K562 (cell line): ENCODE results near the gene MXRA7. TPM values are rescaled to one million over a fixed set of nuclear protein-coding genes. Genes with fewer than 3 reads are reported as not detected.

Experiments
- BCLAF1 ChIP-seq, 2 experiments: fragments of 450-650 bp in 1 of 2; IDR thresholded peaks; 2 replicates each; pipeline ENCODE4 v1.6.1; 2011 to 2017; ENCODE audit warnings: low read depth in 2 of 2, antibody characterized with exemption in 1 of 2, borderline replicate concordance in 1 of 2, low read length in 1 of 2, mild to moderate bottlenecking in 1 of 2, mixed read lengths in 1 of 2; ENCODE audit not compliant: control insufficient read depth in 1 of 2
- BRD9 ChIP-seq: fragments of 450-650 bp; IDR thresholded peaks from 2 replicates; pipeline ENCODE4 v1.6.1; 2018; ENCODE audit warnings: low read depth; ENCODE audit not compliant: partially characterized antibody
- CHD2 ChIP-seq: IDR thresholded peaks from 2 replicates; pipeline ENCODE4 v1.6.1; 2011; ENCODE audit warnings: low read depth, low read length
- DMBX1 ChIP-seq: fragments of 250-450 bp; sonication (Bioruptor Pico); IDR thresholded peaks from 2 replicates; pipeline ENCODE4 v1.8.0; 2022; ENCODE audit warnings: inconsistent platforms, mild to moderate bottlenecking, moderate library complexity, borderline replicate concordance
- HMBOX1 ChIP-seq: sonication (generic); IDR thresholded peaks from 2 replicates; pipeline ENCODE4 v1.6.1; 2016
- KDM5B ChIP-seq: fragments of 200-600 bp; sonication (generic); IDR thresholded peaks from 2 replicates; pipeline ENCODE4 v1.6.1; 2012; ENCODE audit warnings: low read depth, mild to moderate bottlenecking, moderate library complexity, low read length, control low read depth, inconsistent platforms; ENCODE audit not compliant: insufficient replicate concordance
- LARP7 ChIP-seq: fragments of 450-650 bp; IDR thresholded peaks from 2 replicates; pipeline ENCODE4 v1.6.1; 2016
- MAFF ChIP-seq: IDR thresholded peaks from 2 replicates; pipeline ENCODE4 v1.6.1; 2012; ENCODE audit warnings: low read length, improper control_type of control experiment
- PHF20 ChIP-seq: fragments of 450-650 bp; IDR thresholded peaks from 2 replicates; pipeline ENCODE4 v1.6.1; 2018; ENCODE audit not compliant: partially characterized antibody
- PREB ChIP-seq: sonication (generic); formaldehyde crosslinking; IDR thresholded peaks from 2 replicates; pipeline ENCODE4 v1.8.1; 2023; ENCODE audit warnings: mild to moderate bottlenecking, missing genetic modification reagents
- SAFB ChIP-seq: fragments of 200-400 bp; formaldehyde crosslinking; IDR thresholded peaks from 2 replicates; pipeline ENCODE4 v1.6.1; 2017; ENCODE audit warnings: low read depth, low read length, borderline replicate concordance
- SMARCA4 ChIP-seq: fragments of 450-650 bp; IDR thresholded peaks from 2 replicates; pipeline ENCODE4 v1.6.1; 2016
- SNRNP70 ChIP-seq: fragments of 200-400 bp; formaldehyde crosslinking; optimal IDR thresholded peaks from 2 replicates; pipeline ENCODE3; 2017; ENCODE audit warnings: low read depth, low read length
- SUPT5H ChIP-seq: fragments of 450-650 bp; IDR thresholded peaks from 2 replicates; pipeline ENCODE4 v1.6.1; 2016
- TFAM ChIP-seq: fragments of 250-450 bp; sonication (Bioruptor Pico); conservative IDR thresholded peaks from 2 replicates; pipeline ENCODE4 v1.5.0; 2021; ENCODE audit warnings: mild to moderate bottlenecking, moderate library complexity
- VEZF1 ChIP-seq: fragments of 200-800 bp; sonication (Bioruptor generic); IDR thresholded peaks from 2 replicates; pipeline ENCODE4 v1.6.1; 2017; ENCODE audit warnings: missing genetic modification characterization, missing compliant biosample characterization
- XRCC5 ChIP-seq: fragments of 200-400 bp; formaldehyde crosslinking; IDR thresholded peaks from 2 replicates; pipeline ENCODE4 v1.6.1; 2017; ENCODE audit warnings: low read depth, mild to moderate bottlenecking, low read length
- ZNF395 ChIP-seq: fragments of 200-800 bp; sonication (Bioruptor generic); IDR thresholded peaks from 2 replicates; pipeline ENCODE4 v1.6.1; 2017; ENCODE audit warnings: missing genetic modification characterization, missing compliant biosample characterization
- ZNF644 ChIP-seq: fragments of 200-800 bp; sonication (Bioruptor generic); IDR thresholded peaks from 2 replicates; pipeline ENCODE4 v1.6.1; 2016; ENCODE audit warnings: low read depth, missing genetic modification characterization, missing compliant biosample characterization
- polyA plus RNA-seq, 8 experiments: library from polyadenylated mRNA; depleted of rRNA in 4 of 8; stranded (reverse) in 5 of 8; unstranded in 3 of 8; fragments of >200 nt; fragmentation: Nextera tagmentation in 2 of 8; fragmentation: Illumina TruSeq in 1 of 8; extraction: Ambion mirVana in 2 of 8; extraction: Trizol in 1 of 8; gene quantifications; 2 replicates each; pipeline versions ENCODE4 v1.2.1 to v1.2.3, GENCODE V29; 2011 to 2014; ENCODE audit warnings: inconsistent platforms in 1 of 8, missing spikeins in 1 of 8
- total RNA-seq, 7 experiments: library from RNA; depleted of rRNA in 6 of 7; stranded (reverse); fragments of >200 nt in 6 of 7; fragmentation: Illumina TruSeq in 2 of 7; extraction: Trizol in 2 of 7; gene quantifications; 2 replicates each; pipeline versions ENCODE4 v1.2.1 to v1.2.3, GENCODE V29; 2011 to 2021; ENCODE audit warnings: low replicate concordance in 1 of 7

MXRA7 gene
- total and polyA plus RNA-seq, 9 of the 15 experiments (the other 6 are each of a cell fraction or from before 2014, with no cell fraction given): 2.6 to 38.4 (median 14.3) TPM

GRCh38 chr17:76726776-76727718, 16.3 kb upstream of the MXRA7 start, which contains the start of gene METTL23 (continued):
- TF ChIP-seq BRD9 (no peak), PHF20 (no peak), MAFF (no peak), ZNF644 (tag) (no peak), SUPT5H (peak; percentile 73), TFAM (CRISPR knock-in tag) (no peak), SAFB (no peak; the same call in 1 of the 2 replicates), SNRNP70 (no peak), SMARCA4 (0 out of 2 replicates have a peak, but pooled peaks have one; percentile 14), KDM5B (peak; percentile 69), VEZF1 (CRISPR knock-in tag) (peak; percentile 95), BCLAF1 (IDR thresholded peaks at IDR 0.05; ENCODE audit: borderline replicate concordance in 1 of 2, control insufficient read depth in 1 of 2, low read depth in 2 of 2, low read length in 1 of 2) (no peak), LARP7 (no peak), XRCC5 (0 out of 2 replicates have a peak, but pooled peaks have one; percentile 24), ZNF395 (CRISPR knock-in tag) (peak; percentile 84; the same call in 1 of the 2 replicates), DMBX1 (no peak), HMBOX1 (no peak), CHD2 (no peak; the same call in 1 of the 2 replicates), PREB (CRISPR knock-in tag) (0 out of 2 replicates have a peak, but pooled peaks have one; percentile 66)
